Neutrophil (primary cell): ENCODE results near the gene BIVM.

Experiments used
- H3K27ac ChIP-seq: fragments of 200-600 bp; sonication (generic); 2 replicates; pipeline ENCODE4 v1.5.1; 2016; ENCODE audit warnings: mild to moderate bottlenecking, moderate library complexity
- H3K27me3 ChIP-seq: fragments of 200-600 bp; sonication (generic); 2 replicates; pipeline ENCODE4 v1.6.0; 2016; ENCODE audit warnings: mild to moderate bottlenecking
- H3K36me3 ChIP-seq: fragments of 200-600 bp; sonication (generic); 2 replicates; pipeline ENCODE4 v1.5.1; 2017
- H3K4me1 ChIP-seq, 2 experiments: fragments of 200-600 bp in 1 of 2; sonication (generic) in 1 of 2; 1 replicate in 1 of 2; 2 replicates in 1 of 2; pipeline versions ENCODE4 v1.5.1 to v1.6.1; 2013 to 2016; ENCODE audit warnings: low read depth in 1 of 2, low read length in 1 of 2, mild to moderate bottlenecking in 1 of 2, moderate library complexity in 1 of 2; ENCODE audit not compliant: control insufficient read depth in 1 of 2, insufficient read depth in 1 of 2
- H3K4me3 ChIP-seq, 2 experiments: fragments of 200-600 bp in 1 of 2; sonication (generic) in 1 of 2; 1 replicate in 1 of 2; 2 replicates in 1 of 2; pipeline ENCODE4 v1.5.1; 2013 to 2016; ENCODE audit warnings: low read depth in 1 of 2, low read length in 1 of 2, mild to moderate bottlenecking in 1 of 2, moderate library complexity in 1 of 2
- H3K9me3 ChIP-seq: fragments of 200-600 bp; sonication (generic); 2 replicates; pipeline ENCODE4 v1.5.1; 2016
- TF ChIP-seq, protein P1 (sequence below): fragments of 200-600 bp; sonication (generic); IDR thresholded peaks from 2 replicates; pipeline ENCODE4 v1.5.1; 2016; ENCODE audit warnings: antibody characterized with exemption

Gene BIVM

DNA sequence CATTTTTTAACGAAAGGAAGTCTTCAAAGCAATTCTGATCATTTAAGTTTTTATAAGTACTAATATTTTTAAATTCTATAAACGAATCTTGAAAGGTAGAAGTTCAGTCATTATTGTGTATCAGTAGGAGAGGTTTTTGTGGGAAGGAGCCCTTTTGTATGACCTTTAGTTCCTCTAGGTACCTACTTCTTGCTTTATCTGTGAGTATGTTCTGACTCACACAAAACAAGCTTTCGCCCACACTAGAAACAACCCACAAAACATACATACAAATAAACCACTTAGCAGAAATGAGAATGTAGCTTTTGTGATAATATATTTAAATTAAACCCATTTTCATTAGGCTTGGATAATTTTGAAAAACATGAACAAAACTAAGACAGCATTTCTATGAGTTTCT, 74.7 kb downstream of the BIVM start:
- H3K4me1 ChIP-seq = no peaks in the 10 kb centered on the region
- no peaks in the 10 kb centered on the region for H3K27me3 ChIP-seq
- no peaks in the 10 kb centered on the region for H3K9me3 ChIP-seq
- H3K27ac ChIP-seq = no peak overlapping the region
- H3K4me3 ChIP-seq = no peak overlapping the region
- TF ChIP-seq, protein P1, sequence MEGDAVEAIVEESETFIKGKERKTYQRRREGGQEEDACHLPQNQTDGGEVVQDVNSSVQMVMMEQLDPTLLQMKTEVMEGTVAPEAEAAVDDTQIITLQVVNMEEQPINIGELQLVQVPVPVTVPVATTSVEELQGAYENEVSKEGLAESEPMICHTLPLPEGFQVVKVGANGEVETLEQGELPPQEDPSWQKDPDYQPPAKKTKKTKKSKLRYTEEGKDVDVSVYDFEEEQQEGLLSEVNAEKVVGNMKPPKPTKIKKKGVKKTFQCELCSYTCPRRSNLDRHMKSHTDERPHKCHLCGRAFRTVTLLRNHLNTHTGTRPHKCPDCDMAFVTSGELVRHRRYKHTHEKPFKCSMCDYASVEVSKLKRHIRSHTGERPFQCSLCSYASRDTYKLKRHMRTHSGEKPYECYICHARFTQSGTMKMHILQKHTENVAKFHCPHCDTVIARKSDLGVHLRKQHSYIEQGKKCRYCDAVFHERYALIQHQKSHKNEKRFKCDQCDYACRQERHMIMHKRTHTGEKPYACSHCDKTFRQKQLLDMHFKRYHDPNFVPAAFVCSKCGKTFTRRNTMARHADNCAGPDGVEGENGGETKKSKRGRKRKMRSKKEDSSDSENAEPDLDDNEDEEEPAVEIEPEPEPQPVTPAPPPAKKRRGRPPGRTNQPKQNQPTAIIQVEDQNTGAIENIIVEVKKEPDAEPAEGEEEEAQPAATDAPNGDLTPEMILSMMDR = no peak
- peaks cover 80% of the 10 kb centered on the region for H3K36me3 ChIP-seq

DNA sequence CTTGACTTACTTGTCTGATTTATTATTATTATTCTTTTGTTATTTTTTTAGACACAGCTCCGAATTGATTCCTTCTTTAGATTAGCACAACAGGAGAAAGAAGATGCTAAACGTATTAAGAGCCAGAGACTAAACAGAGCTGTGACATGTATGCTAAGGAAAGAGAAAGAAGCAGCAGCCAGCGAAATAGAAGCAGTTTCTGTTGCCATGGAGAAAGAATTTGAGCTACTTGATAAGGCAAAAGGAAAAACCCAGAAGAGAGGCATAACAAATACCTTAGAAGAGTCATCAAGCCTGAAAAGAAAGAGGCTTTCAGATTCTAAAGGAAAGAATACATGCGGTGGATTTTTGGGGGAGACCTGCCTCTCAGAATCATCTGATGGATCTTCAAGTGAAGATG, 76.3 kb downstream of the BIVM start:
- H3K4me1 ChIP-seq = no peaks in the 10 kb centered on the region
- H3K27ac ChIP-seq = no peak overlapping the region
- TF ChIP-seq, protein P1 = no peak
- no peak overlapping the region for H3K4me3 ChIP-seq
- H3K27me3 ChIP-seq = no peaks in the 10 kb centered on the region
- H3K9me3 ChIP-seq = no peaks in the 10 kb centered on the region
- peaks cover 66% of the 10 kb centered on the region for H3K36me3 ChIP-seq

DNA sequence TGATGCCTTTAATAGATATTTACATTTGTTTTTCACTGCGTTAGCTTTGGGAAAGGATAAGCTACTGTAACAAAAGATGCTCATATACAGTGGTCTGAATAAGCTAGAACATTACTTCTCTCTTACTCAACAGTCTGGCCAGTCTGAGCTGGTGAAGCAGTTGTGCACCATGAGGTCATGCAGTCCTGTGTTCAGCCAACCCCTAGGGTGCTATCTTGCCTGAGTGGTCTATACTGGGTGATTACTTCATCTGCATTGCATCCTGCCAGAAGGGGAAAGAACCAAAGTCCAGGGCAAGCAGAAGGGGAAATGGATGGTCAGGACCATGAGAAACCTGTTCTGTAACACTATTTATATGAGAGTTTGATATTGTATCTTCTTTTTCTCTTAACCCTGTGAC, 78.4 kb downstream of the BIVM start:
- Histone ChIP-seq H3K36me3 (peaks cover 52% of the 10 kb centered on the region), H3K27me3 (no peaks in the 10 kb centered on the region), H3K27ac (no peak overlapping the region), H3K9me3 (no peaks in the 10 kb centered on the region), H3K4me1 (no peaks in the 10 kb centered on the region), H3K4me3 (no peak overlapping the region)
- TF ChIP-seq, protein P1 = no peak

DNA sequence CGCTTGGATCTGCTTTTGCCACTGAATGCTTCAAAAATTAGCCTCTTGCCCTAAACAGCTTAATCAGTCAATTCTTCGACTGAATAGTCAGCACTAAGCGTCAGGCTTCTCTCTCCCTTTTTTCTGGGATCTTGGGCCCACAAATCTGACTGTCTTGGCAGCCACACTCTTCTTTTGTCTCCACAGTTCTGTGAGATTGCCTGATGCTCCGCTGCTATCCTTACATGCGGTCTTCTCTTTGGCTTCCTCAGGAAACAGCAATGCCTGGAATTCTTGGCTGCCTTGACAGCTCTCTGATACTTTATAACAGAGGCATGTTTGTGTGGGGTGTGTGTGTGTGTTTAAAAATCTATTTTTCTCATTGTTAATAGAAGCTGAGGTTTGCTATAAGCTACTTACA, 79.6 kb downstream of the BIVM start:
- no peak overlapping the region for H3K27ac ChIP-seq
- no peaks in the 10 kb centered on the region for H3K27me3 ChIP-seq
- H3K9me3 ChIP-seq = no peaks in the 10 kb centered on the region
- H3K36me3 ChIP-seq = peaks cover 40% of the 10 kb centered on the region
- TF ChIP-seq, protein P1 = no peak
- H3K4me3 ChIP-seq = no peak overlapping the region
- no peaks in the 10 kb centered on the region for H3K4me1 ChIP-seq

DNA sequence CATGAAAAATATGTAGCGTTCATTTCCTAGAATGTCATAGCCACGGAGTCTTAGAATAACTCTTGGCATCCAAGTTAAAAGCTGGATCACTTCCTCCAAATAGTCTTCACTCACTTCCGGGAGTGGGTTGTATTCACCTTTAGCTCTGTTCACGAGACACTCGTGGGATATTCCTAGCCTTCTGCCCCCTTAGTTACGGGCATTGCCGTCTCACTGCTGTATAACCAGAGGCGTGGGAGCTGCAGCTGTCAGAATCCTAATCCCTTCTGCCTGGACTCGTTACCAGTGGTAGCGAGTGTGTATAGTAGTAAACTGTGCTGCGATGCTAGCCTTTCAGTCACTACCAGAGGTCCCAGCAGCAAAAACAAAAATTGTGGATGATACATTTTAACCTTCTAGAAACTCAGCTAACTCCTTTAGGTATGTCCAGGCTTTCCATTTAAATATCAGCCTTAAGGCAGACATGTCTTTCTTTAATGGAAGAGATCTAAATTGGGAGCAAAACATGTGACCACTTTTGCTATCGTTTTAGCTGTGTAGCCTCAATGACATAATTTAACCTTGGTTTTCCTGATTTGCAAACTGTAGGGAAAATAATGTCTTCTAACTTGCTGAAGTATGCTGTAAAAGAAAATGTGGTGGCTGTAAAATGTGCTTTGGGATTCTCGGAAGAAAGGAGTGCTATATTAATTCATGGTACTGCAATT, 81.0 kb downstream of the BIVM start:
- no peaks in the 10 kb centered on the region for H3K4me1 ChIP-seq
- H3K27me3 ChIP-seq = no peaks in the 10 kb centered on the region
- H3K9me3 ChIP-seq = no peaks in the 10 kb centered on the region
- no peak overlapping the region for H3K4me3 ChIP-seq
- H3K36me3 ChIP-seq = peaks cover 27% of the 10 kb centered on the region
- TF ChIP-seq, protein P1 = no peak
- H3K27ac ChIP-seq = no peak overlapping the region
